KMS-11 (cell line): ENCODE data around the gene SEL1L3.

Experiments
- H2AFZ ChIP-seq: fragments of 200-600 bp; sonication (generic); 2 replicates; pipeline ENCODE4 v1.6.1; 2016; ENCODE audit warnings: antibody characterized with exemption, mixed run types, low read depth
- H3K27ac ChIP-seq: fragments of 200-600 bp; sonication (generic); 2 replicates; pipeline ENCODE4 v1.6.1; 2016; ENCODE audit warnings: mild to moderate bottlenecking, mixed run types
- H3K27me3 ChIP-seq: fragments of 200-600 bp; sonication (generic); 2 replicates; pipeline ENCODE4 v1.6.1; 2017; ENCODE audit warnings: mild to moderate bottlenecking, low read depth, mixed run types, moderate library complexity; ENCODE audit not compliant: insufficient read depth
- H3K36me3 ChIP-seq: fragments of 200-600 bp; sonication (generic); 2 replicates; pipeline ENCODE4 v1.6.1; 2017; ENCODE audit warnings: mild to moderate bottlenecking, mixed run types; ENCODE audit not compliant: insufficient read depth
- H3K4me1 ChIP-seq: fragments of 200-600 bp; sonication (generic); 2 replicates; pipeline ENCODE4 v1.6.1; 2016; ENCODE audit warnings: mild to moderate bottlenecking, low read depth, mixed run types; ENCODE audit not compliant: poor library complexity, severe bottlenecking
- H3K4me2 ChIP-seq: fragments of 200-600 bp; sonication (generic); 2 replicates; pipeline ENCODE4 v1.7.0; 2016; ENCODE audit warnings: mild to moderate bottlenecking, mixed run types
- H3K4me3 ChIP-seq: fragments of 200-600 bp; sonication (generic); IDR thresholded peaks from 2 replicates; pipeline ENCODE4 v1.6.1; 2017; ENCODE audit warnings: low read depth, low read length, mixed read lengths; ENCODE audit not compliant: insufficient read depth
- H3K79me2 ChIP-seq: fragments of 200-600 bp; sonication (generic); 2 replicates; pipeline ENCODE4 v1.6.1; 2016; ENCODE audit warnings: low read depth, mixed run types; ENCODE audit not compliant: insufficient read depth
- H3K9ac ChIP-seq: fragments of 200-600 bp; sonication (generic); 2 replicates; pipeline ENCODE4 v1.6.1; 2016; ENCODE audit warnings: mild to moderate bottlenecking, mixed run types
- H4K20me1 ChIP-seq: fragments of 200-600 bp; sonication (generic); 2 replicates; pipeline ENCODE4 v1.6.1; 2016; ENCODE audit warnings: mild to moderate bottlenecking, mixed run types; ENCODE audit not compliant: insufficient read depth
- TF ChIP-seq, protein P1 (sequence below): fragments of 200-600 bp; sonication (generic); conservative IDR thresholded peaks from 2 replicates; pipeline ENCODE4 v1.6.1; 2017; ENCODE audit warnings: low read depth, mild to moderate bottlenecking, antibody characterized with exemption, low read length, moderate library complexity, mixed read lengths

SEL1L3 gene

DNA sequence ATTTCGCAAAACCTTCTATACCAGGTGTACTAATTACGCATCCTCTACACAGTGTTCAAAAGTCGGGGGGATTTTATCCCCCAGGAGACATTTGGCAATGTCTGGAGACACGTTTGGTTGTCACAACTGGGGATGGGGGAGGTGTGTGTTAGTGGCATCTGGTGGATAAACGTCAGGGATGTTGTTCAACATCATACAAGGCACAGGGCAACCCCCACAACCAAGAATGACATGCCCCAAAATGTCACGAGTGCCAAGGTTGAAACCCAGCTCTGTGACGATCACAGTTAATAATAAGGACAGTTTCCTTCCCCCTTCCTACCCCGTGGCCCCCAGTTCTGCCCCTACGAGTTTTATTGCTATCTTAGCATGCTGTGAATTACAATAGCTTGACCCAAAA lies 15.9 kb upstream of the SEL1L3 start:
- Histone ChIP-seq H2AFZ (no peak overlapping the region), H4K20me1 (no peaks in the 10 kb centered on the region), H3K4me3 (no peak overlapping the region), H3K79me2 (no peaks in the 10 kb centered on the region), H3K27ac (no peak overlapping the region), H3K27me3 (no peaks in the 10 kb centered on the region), H3K36me3 (no peaks in the 10 kb centered on the region), H3K4me2 (no peak overlapping the region), H3K9ac (no peak overlapping the region), H3K4me1 (no peaks in the 10 kb centered on the region)
- TF ChIP-seq, protein P1, sequence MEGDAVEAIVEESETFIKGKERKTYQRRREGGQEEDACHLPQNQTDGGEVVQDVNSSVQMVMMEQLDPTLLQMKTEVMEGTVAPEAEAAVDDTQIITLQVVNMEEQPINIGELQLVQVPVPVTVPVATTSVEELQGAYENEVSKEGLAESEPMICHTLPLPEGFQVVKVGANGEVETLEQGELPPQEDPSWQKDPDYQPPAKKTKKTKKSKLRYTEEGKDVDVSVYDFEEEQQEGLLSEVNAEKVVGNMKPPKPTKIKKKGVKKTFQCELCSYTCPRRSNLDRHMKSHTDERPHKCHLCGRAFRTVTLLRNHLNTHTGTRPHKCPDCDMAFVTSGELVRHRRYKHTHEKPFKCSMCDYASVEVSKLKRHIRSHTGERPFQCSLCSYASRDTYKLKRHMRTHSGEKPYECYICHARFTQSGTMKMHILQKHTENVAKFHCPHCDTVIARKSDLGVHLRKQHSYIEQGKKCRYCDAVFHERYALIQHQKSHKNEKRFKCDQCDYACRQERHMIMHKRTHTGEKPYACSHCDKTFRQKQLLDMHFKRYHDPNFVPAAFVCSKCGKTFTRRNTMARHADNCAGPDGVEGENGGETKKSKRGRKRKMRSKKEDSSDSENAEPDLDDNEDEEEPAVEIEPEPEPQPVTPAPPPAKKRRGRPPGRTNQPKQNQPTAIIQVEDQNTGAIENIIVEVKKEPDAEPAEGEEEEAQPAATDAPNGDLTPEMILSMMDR = no peak

DNA sequence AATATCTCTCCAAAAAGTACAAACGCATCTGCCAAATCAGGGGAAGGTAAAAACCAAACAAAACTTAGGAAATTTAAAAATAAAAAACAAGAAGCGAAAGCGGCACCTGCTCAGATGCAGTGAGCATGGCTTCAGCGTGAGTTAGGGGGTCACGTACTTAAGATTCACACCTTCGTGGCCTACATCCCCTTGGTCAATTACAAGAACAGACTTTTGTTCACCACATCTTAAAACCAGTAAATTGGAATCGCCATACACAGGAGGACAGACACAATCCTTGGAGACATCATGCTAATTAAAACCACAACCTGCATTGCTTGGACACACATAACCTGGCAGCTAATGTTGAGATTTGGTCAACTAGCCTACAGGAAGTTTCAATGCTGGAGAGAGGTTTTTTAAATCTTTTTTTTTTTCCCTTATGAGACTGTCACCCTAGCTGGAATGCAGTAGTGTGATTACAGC lies 12.5 kb upstream of the SEL1L3 start:
- no peaks in the 10 kb centered on the region for H3K4me1 ChIP-seq
- no peaks in the 10 kb centered on the region for H4K20me1 ChIP-seq
- no peak overlapping the region for H3K4me3 ChIP-seq
- no peak overlapping the region for H3K4me2 ChIP-seq
- H3K79me2 ChIP-seq = no peaks in the 10 kb centered on the region
- no peaks in the 10 kb centered on the region for H3K27me3 ChIP-seq
- no peak overlapping the region for H3K9ac ChIP-seq
- TF ChIP-seq, protein P1 = no peak
- no peak overlapping the region for H3K27ac ChIP-seq
- H3K36me3 ChIP-seq = no peaks in the 10 kb centered on the region
- no peak overlapping the region for H2AFZ ChIP-seq

DNA sequence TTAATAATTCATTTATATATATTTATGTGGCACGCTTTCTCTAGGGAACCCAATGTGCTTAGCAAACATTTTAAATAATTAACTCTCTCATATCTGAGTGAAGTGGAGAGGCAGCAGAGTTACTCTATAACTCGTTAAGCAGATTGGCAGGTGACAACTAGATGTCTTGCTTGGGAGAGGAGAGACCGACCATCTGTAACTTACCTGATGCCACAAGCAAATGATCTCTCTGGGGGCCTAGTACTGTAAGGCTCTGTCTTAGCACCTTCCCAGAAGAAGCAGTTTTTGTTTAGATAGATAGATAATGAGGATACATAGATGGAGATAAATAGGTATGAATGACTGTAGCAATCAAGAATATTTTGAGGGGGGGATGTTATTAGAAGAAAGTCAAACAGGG lies 11.9 kb upstream of the SEL1L3 start:
- Histone ChIP-seq H3K27me3 (no peaks in the 10 kb centered on the region), H3K27ac (no peak overlapping the region)

DNA sequence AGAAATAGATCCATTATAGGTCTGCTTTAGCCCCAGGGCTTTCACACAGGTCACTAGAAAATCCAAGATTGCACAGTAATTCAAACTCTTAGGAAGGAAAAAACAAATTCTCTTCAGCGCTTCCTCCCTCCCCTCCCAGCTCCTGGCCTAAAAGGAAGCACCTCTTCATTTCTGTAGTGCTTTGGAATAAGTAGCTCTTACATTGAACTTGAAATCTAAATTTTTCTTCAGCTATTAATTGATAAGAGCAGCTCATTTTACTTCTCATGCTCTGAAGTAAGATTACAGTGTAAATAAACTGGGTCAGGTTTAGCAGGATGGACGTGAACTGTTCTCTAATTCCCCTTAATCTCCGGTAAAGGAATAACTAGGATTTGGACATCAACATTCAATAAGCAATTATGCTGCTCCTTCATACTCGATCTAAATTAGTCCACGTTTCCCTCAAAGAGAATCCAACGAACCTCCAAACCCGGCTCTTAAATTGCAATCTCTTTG lies 10.9 kb upstream of the SEL1L3 start:
- no peaks in the 10 kb centered on the region for H3K27me3 ChIP-seq
- no peaks in the 10 kb centered on the region for H4K20me1 ChIP-seq
- TF ChIP-seq, protein P1 = no peak
- no peak overlapping the region for H3K27ac ChIP-seq
- H3K36me3 ChIP-seq = no peaks in the 10 kb centered on the region
- no peak overlapping the region for H3K4me2 ChIP-seq
- no peaks in the 10 kb centered on the region for H3K4me1 ChIP-seq
- H3K9ac ChIP-seq = no peak overlapping the region
- H3K79me2 ChIP-seq = no peaks in the 10 kb centered on the region
- H3K4me3 ChIP-seq = no peak overlapping the region
- no peak overlapping the region for H2AFZ ChIP-seq

More for the DNA sequence above, 11.9 kb upstream of the SEL1L3 start:
- Histone ChIP-seq H3K9ac (no peak overlapping the region), H3K36me3 (no peaks in the 10 kb centered on the region), H3K79me2 (no peaks in the 10 kb centered on the region), H2AFZ (no peak overlapping the region), H3K4me1 (no peaks in the 10 kb centered on the region), H3K4me2 (no peak overlapping the region), H4K20me1 (no peaks in the 10 kb centered on the region), H3K4me3 (no peak overlapping the region)
- TF ChIP-seq, protein P1 = no peak
